GM23338 (cell line): Measurements from ENCODE around the gene PAPPA. TPM values are rescaled to one million over a fixed set of nuclear protein-coding genes. Genes with fewer than 3 reads are reported as not detected.
A peak's percentile ranks its signal among the peaks of the same experiment; 100 is the strongest.

Source experiments
- ATAC-seq: fragments of 200-7000 bp; cut with Tn5 transposase; 3 replicates; pipeline ENCODE4 v1.9.1; 2020
- DNase-seq: peaks from one replicate; pipeline ENCODE4 v3.0.0-alpha.2; 2015; ENCODE audit warnings: low spot score
- H2AFZ ChIP-seq: fragments of 200-600 bp; sonication (generic); 2 replicates; pipeline ENCODE4 v1.8.0; 2016; ENCODE audit warnings: antibody characterized with exemption, mild to moderate bottlenecking, moderate library complexity
- H3F3A ChIP-seq: fragments of 200-600 bp; sonication (generic); replicated peaks from 2 replicates; pipeline ENCODE4 v1.8.0; 2017; ENCODE audit warnings: antibody characterized with exemption, mixed run types, low read depth
- H3K27ac ChIP-seq: fragments of 200-600 bp; sonication (generic); 2 replicates; pipeline ENCODE4 v1.6.1; 2016; ENCODE audit warnings: low read depth
- H3K27me3 ChIP-seq: fragments of 200-600 bp; sonication (generic); 2 replicates; pipeline ENCODE4 v1.8.0; 2016; ENCODE audit warnings: mild to moderate bottlenecking, mixed run types, moderate library complexity; ENCODE audit not compliant: insufficient read depth
- H3K36me3 ChIP-seq: fragments of 200-600 bp; sonication (generic); 2 replicates; pipeline ENCODE4 v1.8.0; 2016; ENCODE audit warnings: mild to moderate bottlenecking; ENCODE audit not compliant: insufficient read depth
- H3K4me1 ChIP-seq: fragments of 200-600 bp; sonication (generic); 2 replicates; pipeline ENCODE4 v1.8.0; 2016; ENCODE audit warnings: mild to moderate bottlenecking, moderate library complexity; ENCODE audit not compliant: insufficient read depth
- H3K4me2 ChIP-seq: fragments of 200-600 bp; sonication (generic); 2 replicates; pipeline ENCODE4 v1.7.1; 2017; ENCODE audit warnings: mixed run types
- H3K4me3 ChIP-seq: fragments of 200-600 bp; sonication (generic); 2 replicates; pipeline ENCODE4 v1.6.1; 2016; ENCODE audit warnings: mixed run types
- H3K79me2 ChIP-seq: fragments of 200-600 bp; sonication (generic); replicated peaks from 2 replicates; pipeline ENCODE4 v1.8.0; 2017; ENCODE audit warnings: mild to moderate bottlenecking; ENCODE audit not compliant: insufficient read depth
- H3K9me2 ChIP-seq: fragments of 200-600 bp; sonication (generic); 2 replicates; pipeline ENCODE4 v1.8.0; 2017; ENCODE audit not compliant: insufficient read depth
- H4K20me1 ChIP-seq: fragments of 200-600 bp; sonication (generic); replicated peaks from 2 replicates; pipeline ENCODE4 v1.8.0; 2017; ENCODE audit warnings: mild to moderate bottlenecking; ENCODE audit not compliant: insufficient read depth
- H3K27ac Mint-ChIP-seq: 2 replicates; pipeline ENCODE4 v1.8.0; 2020; ENCODE audit warnings: inconsistent platforms, mild to moderate bottlenecking, moderate library complexity, mixed read lengths
- H3K27me3 Mint-ChIP-seq: 3 replicates; pipeline ENCODE4 v1.8.0; 2022; ENCODE audit warnings: low read depth, mild to moderate bottlenecking, moderate library complexity, mixed read lengths, inconsistent platforms; ENCODE audit not compliant: insufficient read depth, poor library complexity
- H3K36me3 Mint-ChIP-seq: 3 replicates; pipeline ENCODE4 v1.8.0; 2021; ENCODE audit warnings: low read depth, mild to moderate bottlenecking, inconsistent platforms, moderate library complexity, mixed read lengths
- H3K4me1 Mint-ChIP-seq: 3 replicates; pipeline ENCODE4 v1.8.0; 2020; ENCODE audit warnings: mild to moderate bottlenecking, inconsistent platforms, mixed read lengths
- H3K4me3 Mint-ChIP-seq: 3 replicates; pipeline ENCODE4 v1.8.0; 2021; ENCODE audit warnings: moderate library complexity, mild to moderate bottlenecking, inconsistent platforms, mixed read lengths
- H3K9me3 Mint-ChIP-seq: 3 replicates; pipeline ENCODE4 v1.8.0; 2020; ENCODE audit warnings: moderate library complexity, mild to moderate bottlenecking, inconsistent platforms, mixed read lengths
- CREB1 ChIP-seq: fragments of 250-450 bp; sonication (Bioruptor Pico); IDR thresholded peaks from 2 replicates; pipeline ENCODE4 v1.5.0; 2020; ENCODE audit warnings: low read depth, mild to moderate bottlenecking, moderate library complexity
- CTCF ChIP-seq, 2 experiments: fragments of 200-600 bp in 1 of 2; sonication (generic) in 1 of 2; conservative IDR thresholded peaks; 2 replicates each; pipeline versions ENCODE4 v1.5.1 to v1.6.1; 2016 to 2017; ENCODE audit warnings: antibody characterized with exemption in 2 of 2, low read depth in 2 of 2, mild to moderate bottlenecking in 2 of 2, moderate library complexity in 1 of 2
- EZH2phosphoT487 ChIP-seq: fragments of 200-600 bp; sonication (generic); IDR thresholded peaks from one replicate; pipeline ENCODE4 v1.8.1; 2018; ENCODE audit warnings: antibody characterized with exemption; ENCODE audit not compliant: unreplicated experiment
- POLR2AphosphoS5 ChIP-seq: IDR thresholded peaks from 2 replicates; pipeline ENCODE4 v1.6.1; 2016; ENCODE audit warnings: antibody characterized with exemption, low read depth
- REST ChIP-seq: IDR thresholded peaks from one replicate; pipeline ENCODE4 v1.6.1; 2018; ENCODE audit warnings: antibody characterized with exemption; ENCODE audit not compliant: unreplicated experiment
- STAT1 ChIP-seq: IDR thresholded peaks from one replicate; pipeline ENCODE4 v1.6.1; 2016; ENCODE audit warnings: antibody characterized with exemption; ENCODE audit not compliant: unreplicated experiment
- ZNF331 ChIP-seq: fragments of 250-450 bp; sonication (Bioruptor Pico); IDR thresholded peaks from 2 replicates; pipeline ENCODE4 v1.5.0; 2020; ENCODE audit warnings: low read depth, mild to moderate bottlenecking, moderate library complexity
- ZNF462 ChIP-seq: fragments of 250-450 bp; sonication (Bioruptor Pico); IDR thresholded peaks from 2 replicates; pipeline ENCODE4 v1.5.0; 2020; ENCODE audit warnings: mild to moderate bottlenecking, moderate library complexity
- polyA plus RNA-seq: library from polyadenylated mRNA; unstranded; fragments of >200 nt; fragmentation: Nextera tagmentation; extraction: Ambion mirVana; gene quantifications from 2 replicates; pipeline ENCODE4 v1.2.1, GENCODE V29; 2016
- total RNA-seq: library from RNA; depleted of rRNA; stranded (reverse); fragments of >200 nt; shearing (Covaris generic); gene quantifications from 2 replicates; pipeline ENCODE4 v1.2.3, GENCODE V29; 2014

The PAPPA gene
- total and polyA plus RNA-seq, 2 experiments from 2014 or later = 0.38 to 0.66 TPM

GRCh38 chr9:116303886-116304538, 150.4 kb downstream of the PAPPA start:
- ATAC-seq (no peak), DNase-seq (no peak)
- H3K9me3 Mint-ChIP-seq = no peaks in the 10 kb centered on the region
- 0 out of 2 replicates have a peak, but pooled peaks cover 3% of the 10 kb centered on the region for H3K9me2 ChIP-seq
- no peaks in the 10 kb centered on the region for H3K79me2 ChIP-seq
- H3F3A ChIP-seq = no peaks in the 10 kb centered on the region
- no peak overlapping the region; the same call in 2 of the 3 replicates for H3K4me3 Mint-ChIP-seq
- peak overlapping the region; percentile 72; the same call in 1 of the 2 replicates for H3K27ac Mint-ChIP-seq
- no peaks in the 10 kb centered on the region for H3K36me3 Mint-ChIP-seq
- H2AFZ ChIP-seq = no peak overlapping the region
- peaks cover 35% of the 10 kb centered on the region for H3K4me1 ChIP-seq
- H4K20me1 ChIP-seq = no peaks in the 10 kb centered on the region
- TF ChIP-seq STAT1 (no peak), CTCF (conservative IDR thresholded peaks at IDR 0.05; ENCODE audit: low read depth in 2 of 2) (no peak), ZNF462 (no peak), ZNF331 (no peak), EZH2phosphoT487 (no peak), REST (no peak), CREB1 (no peak), POLR2AphosphoS5 (no peak)
- peaks cover 2% of the 10 kb centered on the region for H3K27me3 Mint-ChIP-seq
- peak overlapping the region; percentile 65 for H3K4me2 ChIP-seq
- H3K27ac ChIP-seq = peak overlapping the region; percentile 56; the same call in 1 of the 2 replicates
- H3K36me3 ChIP-seq = no peaks in the 10 kb centered on the region
- no peak overlapping the region for H3K4me3 ChIP-seq
- peaks cover 26% of the 10 kb centered on the region for H3K4me1 Mint-ChIP-seq
- no peaks in the 10 kb centered on the region for H3K27me3 ChIP-seq
